Hindlimb muscle (tissue), 1 donor: Measurements from ENCODE around the gene CCDC121. TPM values are rescaled to one million over a fixed set of nuclear protein-coding genes. Genes with fewer than 3 reads are reported as not detected.
A peak's percentile ranks its signal among the peaks of the same experiment; 100 is the strongest.
"Not testable (repeated sequence)": the region's sequence is repeated elsewhere in the genome, so short reads cannot be mapped to it uniquely, and the experiment has no call there.

Experiments used
- DNase-seq: peaks from one replicate; pipeline ENCODE4 v3.0.0-alpha.2; 2013
- polyA plus RNA-seq: library from polyadenylated mRNA; unstranded; fragments of 120-200 nt; gene quantifications from one replicate; pipeline ENCODE4 v1.2.1, GENCODE V29; 2013; ENCODE audit not compliant: insufficient read length

The CCDC121 gene
- polyA plus RNA-seq, 1 donor = 5.1 TPM

GRCh38 chr2:27634291-27634690 is 5.5 kb upstream of the CCDC121 start:
- no peak for DNase-seq

- not testable (repeated sequence) for DNase-seq
Observed at GRCh38 chr2:27630257-27630656, 1.4 kb upstream of the CCDC121 start.

GRCh38 chr2:27627963-27628766 is 647 bp downstream of the CCDC121 start:
- DNase-seq = no peak

- not testable (repeated sequence) for DNase-seq
Observed at GRCh38 chr2:27626921-27627320, 1.9 kb downstream of the CCDC121 start.

GRCh38 chr2:27626323-27626722 is 2.5 kb downstream of the CCDC121 start:
- DNase-seq = not testable (repeated sequence)

GRCh38 chr2:27624943-27625342 is 3.9 kb downstream of the CCDC121 start:
- no peak for DNase-seq

DNA sequence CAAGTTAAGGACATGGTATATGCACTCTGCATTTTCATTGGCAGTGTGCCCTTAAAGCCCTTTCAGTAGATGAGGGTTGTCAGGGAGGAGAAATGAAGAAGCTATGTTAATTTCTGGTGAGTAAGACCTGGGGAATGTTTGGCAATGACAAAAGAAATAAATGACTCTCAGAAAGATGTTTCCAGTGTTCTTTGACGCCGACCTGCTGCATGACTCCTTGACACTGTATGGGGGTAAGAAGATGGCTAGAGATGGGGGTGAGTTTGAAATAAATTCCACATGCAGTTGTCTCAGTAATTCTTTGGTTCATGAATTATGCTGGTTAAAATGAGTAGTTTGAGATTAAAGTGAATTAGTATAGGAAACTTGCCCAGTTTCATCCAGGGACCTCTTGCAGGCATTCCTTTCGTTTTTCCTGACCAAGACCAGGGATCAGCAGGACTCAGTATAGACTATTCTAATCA is 5.9 kb downstream of the CCDC121 start:
- DNase-seq = no peak

- no peak for DNase-seq
Observed at GRCh38 chr2:27621524-27621923, 7.3 kb downstream of the CCDC121 start.

DNA sequence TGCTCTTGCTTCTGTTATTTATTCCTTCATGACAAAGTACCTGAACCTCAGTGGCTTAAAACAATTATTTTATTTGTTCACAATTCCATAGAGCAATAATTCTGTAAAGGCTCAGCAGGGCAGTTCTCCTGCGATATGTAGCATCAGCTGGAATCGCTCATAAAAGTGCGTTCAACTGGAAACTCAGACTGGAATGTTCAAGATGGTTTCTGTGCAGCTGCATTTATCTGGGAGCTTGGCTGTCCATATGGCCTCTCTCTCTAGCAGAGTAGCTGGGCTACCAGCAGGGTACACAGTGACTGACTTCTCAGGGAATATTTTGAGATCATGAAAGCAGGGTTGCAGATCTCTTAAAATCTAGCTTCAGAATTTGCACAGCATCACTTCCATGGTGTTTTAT is 13.5 kb downstream of the CCDC121 start:
- DNase-seq = no peak

GRCh38 chr2:27613985-27614384 is 14.8 kb downstream of the CCDC121 start:
- no peak for DNase-seq

GRCh38 chr2:27606611-27607010 is 22.2 kb downstream of the CCDC121 start:
- no peak for DNase-seq

GRCh38 chr2:27596627-27597026 is 32.2 kb downstream of the CCDC121 start:
- DNase-seq = no peak

GRCh38 chr2:27595412-27595811 is 33.4 kb downstream of the CCDC121 start:
- DNase-seq = not testable (repeated sequence)

GRCh38 chr2:27594020-27594703 is 34.6 kb downstream of the CCDC121 start:
- DNase-seq = not testable (repeated sequence)

GRCh38 chr2:27593240-27593639 is 35.6 kb downstream of the CCDC121 start:
- no peak for DNase-seq

DNA sequence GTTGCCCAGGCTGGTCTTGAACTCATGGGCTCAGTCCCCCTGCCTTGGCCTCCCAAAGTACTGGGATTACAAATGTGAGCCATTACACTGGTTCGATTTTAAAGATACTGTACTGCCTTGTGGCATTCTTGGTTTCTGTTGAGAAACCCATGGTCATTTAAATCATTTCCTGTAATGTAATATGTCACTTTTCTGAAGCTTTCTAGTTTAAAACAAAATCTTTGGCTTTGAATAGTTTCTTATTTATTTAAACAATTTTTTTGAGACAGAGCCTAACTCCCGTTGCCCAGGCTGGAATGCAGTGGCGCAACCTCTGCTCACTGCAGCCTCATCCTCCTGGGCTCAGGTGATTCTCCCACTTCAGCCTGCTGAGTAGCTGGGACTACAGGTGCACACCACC is 37.1 kb downstream of the CCDC121 start:
- no peak for DNase-seq

DNA sequence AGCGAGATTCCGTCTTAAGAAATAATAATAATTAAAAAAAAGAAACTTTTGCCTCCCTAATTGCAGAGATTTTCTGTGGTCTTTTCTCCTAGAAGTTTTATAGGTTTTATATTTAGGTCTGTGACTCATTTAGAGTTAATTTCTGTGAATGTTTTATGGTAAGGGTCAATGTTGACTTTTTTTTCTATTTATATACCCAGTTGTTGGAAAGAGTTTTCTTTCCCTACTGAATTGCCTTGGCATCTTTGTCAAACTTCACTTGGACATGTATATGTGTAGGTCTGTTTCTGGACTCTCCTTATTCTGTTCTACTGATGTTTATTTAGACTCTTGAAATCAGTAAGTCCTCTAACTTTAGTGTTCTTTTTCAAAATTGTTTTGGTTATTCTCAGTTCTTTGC is 40.5 kb downstream of the CCDC121 start:
- no peak for DNase-seq

- DNase-seq = no peak
Observed at GRCh38 chr2:27587025-27587424, 41.8 kb downstream of the CCDC121 start.

DNA sequence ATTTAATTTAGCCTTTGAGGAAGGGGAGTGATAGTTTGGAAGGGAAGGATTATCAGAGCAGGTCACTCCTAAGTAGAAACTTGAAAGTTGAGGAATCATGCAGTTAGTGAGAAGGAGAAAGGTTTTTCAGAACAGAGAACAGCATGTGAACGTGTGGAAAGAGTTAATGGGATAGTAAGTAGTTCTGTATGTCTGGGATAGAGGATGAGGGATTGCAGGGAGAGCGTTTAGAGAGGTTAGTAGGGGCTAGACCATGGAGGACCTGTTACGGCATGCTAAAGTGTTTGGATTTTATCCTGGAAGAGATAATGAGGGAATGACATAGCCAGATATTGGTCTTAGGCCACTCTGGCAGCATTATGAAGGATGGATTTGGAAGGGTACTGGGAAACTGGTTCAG is 44.2 kb downstream of the CCDC121 start:
- no peak for DNase-seq

DNA sequence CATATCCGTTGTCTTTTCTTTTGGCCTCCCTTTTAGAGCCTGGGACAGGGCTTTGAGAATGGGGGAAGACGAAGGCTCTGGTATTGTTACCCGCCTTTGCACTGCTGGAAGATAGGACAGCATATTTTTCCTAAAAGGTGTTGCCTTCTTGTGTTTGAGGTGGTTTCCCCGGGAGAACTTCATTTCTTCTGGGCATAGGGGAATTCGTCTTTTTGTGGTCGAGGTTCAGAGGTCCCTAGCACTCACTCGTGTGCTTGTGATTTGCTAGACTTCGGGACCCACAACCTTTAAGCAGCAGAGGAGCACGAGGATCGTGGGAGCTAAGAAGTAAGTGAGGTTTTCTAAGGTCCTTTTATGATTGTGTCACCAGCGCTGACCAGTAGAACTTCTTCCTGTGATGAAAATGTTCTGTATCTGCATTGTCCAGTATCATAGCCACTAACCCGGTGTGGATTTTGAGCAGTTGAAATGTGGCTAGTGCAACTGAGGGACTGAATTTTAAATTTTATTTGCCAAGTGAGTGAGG is 45.4 kb downstream of the CCDC121 start:
- DNase-seq = no peak

GRCh38 chr2:27582695-27583389 is 46.0 kb downstream of the CCDC121 start, which contains the start of gene ZNF512:
ZNF512 (plus strand) TSS chr2:27583042; CDS start chr2:27583113, 71 bp downstream.
- DNase-seq = peak; percentile 90

DNA sequence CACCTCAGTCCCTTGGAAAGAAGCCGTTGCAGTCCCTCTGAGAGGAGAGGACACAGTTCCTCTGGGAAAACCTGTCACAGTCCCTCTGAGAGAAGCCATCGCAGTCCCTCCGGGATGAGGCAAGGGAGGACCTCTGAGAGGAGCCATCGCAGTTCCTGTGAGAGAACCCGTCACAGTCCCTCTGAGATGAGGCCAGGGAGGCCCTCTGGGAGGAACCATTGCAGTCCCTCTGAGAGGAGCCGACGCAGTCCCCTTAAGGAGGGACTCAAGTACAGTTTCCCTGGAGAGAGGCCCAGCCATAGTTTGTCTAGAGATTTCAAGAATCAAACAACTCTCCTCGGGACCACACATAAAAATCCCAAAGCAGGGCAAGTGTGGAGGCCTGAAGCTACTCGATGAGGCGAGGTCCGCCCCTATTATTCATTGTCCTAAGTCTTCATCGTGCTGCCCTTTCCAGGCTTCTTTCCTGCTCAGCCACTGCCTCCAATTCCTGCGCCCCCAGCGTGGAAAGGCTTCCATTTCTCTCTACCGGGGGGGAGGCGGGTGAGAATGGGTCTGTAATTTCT is 46.6 kb downstream of the CCDC121 start:
- DNase-seq = no peak
